ENCODE results near the gene ABLIM3. TPM values are rescaled to one million over a fixed set of nuclear protein-coding genes. Genes with fewer than 3 reads are reported as not detected.

ABLIM3 gene
- total and polyA plus RNA-seq, 12 donors, result 1.6 to 27.6 (median 12.9) TPM

DNA sequence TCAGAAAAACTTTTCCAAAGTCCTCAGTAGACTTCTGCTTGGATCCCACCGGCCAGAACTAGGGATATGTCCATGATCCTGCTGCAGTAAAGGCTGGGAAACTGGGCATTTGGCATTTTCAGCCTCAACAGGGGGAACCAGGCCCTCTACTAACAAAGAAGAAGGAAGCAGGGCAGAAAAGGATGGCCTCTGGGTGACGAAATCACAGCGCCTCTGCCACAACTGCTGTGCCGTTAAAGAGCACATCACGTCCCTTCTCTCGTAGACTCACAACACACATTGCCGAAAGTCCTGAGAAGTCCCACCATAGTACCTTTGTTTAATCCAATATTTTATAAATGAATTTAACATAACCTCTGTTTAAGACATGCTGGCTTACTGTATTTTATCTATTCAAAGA, 120.0 kb downstream of the ABLIM3 start:
- no peak for TF ChIP-seq POLR2A (IDR thresholded peaks at IDR 0.05)
- TF ChIP-seq, protein P1, sequence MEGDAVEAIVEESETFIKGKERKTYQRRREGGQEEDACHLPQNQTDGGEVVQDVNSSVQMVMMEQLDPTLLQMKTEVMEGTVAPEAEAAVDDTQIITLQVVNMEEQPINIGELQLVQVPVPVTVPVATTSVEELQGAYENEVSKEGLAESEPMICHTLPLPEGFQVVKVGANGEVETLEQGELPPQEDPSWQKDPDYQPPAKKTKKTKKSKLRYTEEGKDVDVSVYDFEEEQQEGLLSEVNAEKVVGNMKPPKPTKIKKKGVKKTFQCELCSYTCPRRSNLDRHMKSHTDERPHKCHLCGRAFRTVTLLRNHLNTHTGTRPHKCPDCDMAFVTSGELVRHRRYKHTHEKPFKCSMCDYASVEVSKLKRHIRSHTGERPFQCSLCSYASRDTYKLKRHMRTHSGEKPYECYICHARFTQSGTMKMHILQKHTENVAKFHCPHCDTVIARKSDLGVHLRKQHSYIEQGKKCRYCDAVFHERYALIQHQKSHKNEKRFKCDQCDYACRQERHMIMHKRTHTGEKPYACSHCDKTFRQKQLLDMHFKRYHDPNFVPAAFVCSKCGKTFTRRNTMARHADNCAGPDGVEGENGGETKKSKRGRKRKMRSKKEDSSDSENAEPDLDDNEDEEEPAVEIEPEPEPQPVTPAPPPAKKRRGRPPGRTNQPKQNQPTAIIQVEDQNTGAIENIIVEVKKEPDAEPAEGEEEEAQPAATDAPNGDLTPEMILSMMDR (IDR thresholded peaks at IDR 0.05), result no peak
- 69 to 75% (median 71%) methylated on average over 7 of the region's 7 CpGs for WGBS, 4 donors
- Histone ChIP-seq H3K36me3 (replicated peaks in 1 of 2) (no peaks in the 10 kb centered on the region), H3K27ac (no peak overlapping the region), H3K4me3 (no peak overlapping the region), H3K9me3 (replicated peaks in 1 of 3) (no peaks in the 10 kb centered on the region), H3K27me3 (no peaks in the 10 kb centered on the region), H3K4me1 (replicated peaks in 1 of 2) (no peaks in the 10 kb centered on the region)
- no peak for DNase-seq
- intact Hi-C loops (cut with DNase I), result no loop called here

DNA sequence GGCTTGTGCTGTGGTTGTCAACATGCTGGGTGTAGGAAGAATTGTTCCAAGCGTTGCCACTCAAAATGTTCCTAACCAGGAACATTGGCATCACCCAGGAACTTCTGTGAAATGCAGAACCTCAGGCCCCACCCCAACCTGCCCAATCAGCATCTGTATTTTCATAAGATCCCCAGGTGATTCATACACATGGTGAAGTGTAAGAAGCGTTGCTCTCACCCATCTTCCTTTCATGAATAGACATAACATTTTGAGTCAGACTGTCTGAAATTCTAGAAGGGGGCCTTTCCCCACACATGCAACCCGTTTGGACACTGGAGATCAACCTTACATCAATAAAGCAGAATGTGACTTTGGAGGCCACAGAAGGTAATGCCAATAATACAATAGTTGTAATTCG, 121.0 kb downstream of the ABLIM3 start:
- intact Hi-C loops (cut with DNase I), result no loop called here
- no peak for DNase-seq
- Histone ChIP-seq H3K9me3 (replicated peaks in 1 of 3) (no peaks in the 10 kb centered on the region), H3K27ac (no peak overlapping the region), H3K27me3 (no peaks in the 10 kb centered on the region), H3K4me3 (no peak overlapping the region), H3K36me3 (replicated peaks in 1 of 2) (no peaks in the 10 kb centered on the region), H3K4me1 (replicated peaks in 1 of 2) (no peaks in the 10 kb centered on the region)
- 67 to 80% (median 75%) methylated on average over 4 of the region's 4 CpGs for WGBS, 4 donors
- no peak for TF ChIP-seq POLR2A (IDR thresholded peaks at IDR 0.05)
- TF ChIP-seq, protein P1 (IDR thresholded peaks at IDR 0.05), result no peak

- Histone ChIP-seq H3K27ac (no peak overlapping the region), H3K27me3 (no peaks in the 10 kb centered on the region), H3K36me3 (replicated peaks in 1 of 2) (no peaks in the 10 kb centered on the region), H3K4me3 (no peak overlapping the region), H3K9me3 (replicated peaks in 1 of 3) (peaks cover 0 to 12% (median 0%) of the 10 kb centered on the region in 3 donors), H3K4me1 (replicated peaks in 1 of 2) (no peaks in the 10 kb centered on the region)
- no peak for DNase-seq
- intact Hi-C loops (cut with DNase I), result no loop called here
- TF ChIP-seq POLR2A (IDR thresholded peaks at IDR 0.05), result no peak
- TF ChIP-seq, protein P1 (IDR thresholded peaks at IDR 0.05), result peak in 3 of 6 experiments; percentile 9 to 27 (median 20)
- WGBS, 4 donors, result 34 to 42% (median 37%) methylated on average over 8 to 12 of the region's 12 CpGs
These were observed 123.3 kb downstream of the ABLIM3 start for GRCh38 chr5:149264439-149265067.

- H3K4me3 ChIP-seq, result no peak overlapping the region
- no peaks in the 10 kb centered on the region for H3K36me3 ChIP-seq (replicated peaks in 1 of 2)
- no peaks in the 10 kb centered on the region for H3K27me3 ChIP-seq
- H3K27ac ChIP-seq, result no peak overlapping the region
- TF ChIP-seq, protein P1 (IDR thresholded peaks at IDR 0.05), result no peak
- TF ChIP-seq POLR2A (IDR thresholded peaks at IDR 0.05), result no peak
- no peaks in the 10 kb centered on the region for H3K4me1 ChIP-seq (replicated peaks in 1 of 2)
- DNase-seq, result no peak
- intact Hi-C loops (cut with DNase I), result no loop called here
- peaks cover 0 to 12% (median 0%) of the 10 kb centered on the region in 3 donors for H3K9me3 ChIP-seq (replicated peaks in 1 of 3)
- WGBS, 4 donors, result 82 to 87% (median 85%) methylated on average over 7 of the region's 7 CpGs
These were observed 123.8 kb downstream of the ABLIM3 start for GRCh38 chr5:149265068-149265465.

Measured in adrenal gland (tissue), 12 donors.